Smooth muscle cell (in vitro differentiated cells): Measurements from ENCODE around the gene CPAMD8. TPM values are rescaled to one million over a fixed set of nuclear protein-coding genes. Genes with fewer than 3 reads are reported as not detected.

Experiments used
- DNase-seq: peaks from one replicate; lab custom pipeline; 2025; ENCODE audit not compliant: unreplicated experiment; lab: John Stamatoyannopoulos, UW
- H2AFZ ChIP-seq: fragments of 200-600 bp; sonication (generic); 2 replicates; pipeline ENCODE4 v1.6.0; 2016; ENCODE audit warnings: antibody characterized with exemption, low read depth, mild to moderate bottlenecking
- H3F3A ChIP-seq: fragments of 200-600 bp; sonication (generic); 2 replicates; pipeline ENCODE4 v1.6.0; 2017; ENCODE audit warnings: antibody characterized with exemption, low read depth
- H3K27ac ChIP-seq: fragments of 200-600 bp; sonication (generic); 2 replicates; pipeline ENCODE4 v1.5.1; 2016; ENCODE audit warnings: low read depth, mild to moderate bottlenecking
- H3K27me3 ChIP-seq: fragments of 200-600 bp; sonication (generic); 2 replicates; pipeline ENCODE4 v1.6.1; 2016; ENCODE audit warnings: low read depth, mild to moderate bottlenecking
- H3K36me3 ChIP-seq: fragments of 200-600 bp; sonication (generic); 2 replicates; pipeline ENCODE4 v1.5.1; 2016; ENCODE audit warnings: low read depth
- H3K4me1 ChIP-seq: fragments of 200-600 bp; sonication (generic); 2 replicates; pipeline ENCODE4 v1.5.1; 2016; ENCODE audit warnings: low read depth
- H3K4me2 ChIP-seq: fragments of 200-600 bp; sonication (generic); 2 replicates; pipeline ENCODE4 v1.6.0; 2016; ENCODE audit warnings: mild to moderate bottlenecking
- H3K4me3 ChIP-seq: fragments of 200-600 bp; sonication (generic); 2 replicates; pipeline ENCODE4 v1.5.1; 2016; ENCODE audit warnings: mild to moderate bottlenecking
- H3K79me2 ChIP-seq: fragments of 200-600 bp; sonication (generic); 2 replicates; pipeline ENCODE4 v1.6.0; 2016; ENCODE audit warnings: low read depth, mild to moderate bottlenecking
- H3K9ac ChIP-seq: fragments of 200-600 bp; sonication (generic); 2 replicates; pipeline ENCODE4 v1.6.0; 2016; ENCODE audit warnings: low read depth
- H3K9me3 ChIP-seq: fragments of 200-600 bp; sonication (generic); replicated peaks from 2 replicates; pipeline ENCODE4 v1.5.1; 2016; ENCODE audit warnings: low read depth
- H4K20me1 ChIP-seq: fragments of 200-600 bp; sonication (generic); 2 replicates; pipeline ENCODE4 v1.6.0; 2016; ENCODE audit warnings: low read depth
- CTCF ChIP-seq: fragments of 200-600 bp; sonication (generic); IDR thresholded peaks from 2 replicates; pipeline ENCODE4 v1.5.1; 2017; ENCODE audit warnings: borderline replicate concordance, mild to moderate bottlenecking, antibody characterized with exemption; ENCODE audit not compliant: insufficient read depth, poor library complexity, severe bottlenecking
- whole genome bisulfite sequencing: methylation state at CpG from one replicate; pipeline ENCODE4 v1.1.7; 2016; ENCODE audit warnings: low lambda C conversion rate; 5-methylcytosine and 5-hydroxymethylcytosine counted together
- polyA plus RNA-seq: library from polyadenylated mRNA; unstranded; fragments of >200 nt; fragmentation: Nextera tagmentation; extraction: Ambion mirVana; gene quantifications from 2 replicates; pipeline ENCODE4 v1.2.1, GENCODE V29; 2016
- total RNA-seq: library from RNA; depleted of rRNA; stranded (reverse); fragments of >200 nt; gene quantifications from 2 replicates; pipeline ENCODE4 v1.2.3, GENCODE V29; 2014

CPAMD8 gene
- 0.81 and 2.6 TPM in 2 replicates for total RNA-seq
- 6.9 and 9.4 TPM in 2 replicates for polyA plus RNA-seq

GRCh38 chr19:17026706-17027534 lies at the start of gene CPAMD8:
Gene CPAMD8 (minus strand): TSS chr19:17026810. CDS start chr19:17026642, 168 bp downstream.
- H3F3A ChIP-seq = no peaks in the 10 kb centered on the region
- peak within 1 kb of the TSS; percentile 86 for H3K4me2 ChIP-seq
- no peaks in the 10 kb centered on the region for H4K20me1 ChIP-seq
- no peak within 1 kb of the TSS for H3K9ac ChIP-seq
- no peak for TF ChIP-seq CTCF
- peaks cover 34% of the 10 kb centered on the region for H3K27me3 ChIP-seq
- peaks cover 9% of the 10 kb centered on the region for H3K4me1 ChIP-seq
- no peaks in the 10 kb centered on the region for H3K79me2 ChIP-seq
- no peak within 1 kb of the TSS for H3K27ac ChIP-seq
- DNase-seq = no peak
- WGBS = 40% methylated on average over 1 of the region's 67 CpGs
- H3K36me3 ChIP-seq = no peaks in the 10 kb centered on the region
- peak within 1 kb of the TSS; percentile 52 for H3K4me3 ChIP-seq
- no peak within 1 kb of the TSS for H2AFZ ChIP-seq
- H3K9me3 ChIP-seq = no peaks in the 10 kb centered on the region

- Histone ChIP-seq H3K9ac (peak overlapping the region; percentile 91), H3K27ac (peak overlapping the region; percentile 98), H3K36me3 (no peaks in the 10 kb centered on the region), H3K4me1 (peaks cover 31% of the 10 kb centered on the region), H3K27me3 (no peaks in the 10 kb centered on the region), H2AFZ (no peak overlapping the region), H3K4me3 (peak overlapping the region; percentile 94), H3K9me3 (no peaks in the 10 kb centered on the region), H4K20me1 (peaks cover 42% of the 10 kb centered on the region), H3K79me2 (peaks cover 58% of the 10 kb centered on the region), H3F3A (peaks cover 18% of the 10 kb centered on the region), H3K4me2 (peak overlapping the region; percentile 94)
- TF ChIP-seq CTCF = no peak
- under 1% methylated on average over 24 of the region's 43 CpGs for WGBS
- DNase-seq = peak; percentile 62
These were observed 49.4 kb upstream of the CPAMD8 start for GRCh38 chr19:17075864-17076542.

- under 1% methylated on average over 60 of the region's 103 CpGs for WGBS
- Histone ChIP-seq H3K9me3 (no peaks in the 10 kb centered on the region), H3F3A (peaks cover 11% of the 10 kb centered on the region), H3K36me3 (no peaks in the 10 kb centered on the region), H4K20me1 (peaks cover 34% of the 10 kb centered on the region), H3K79me2 (peaks cover 50% of the 10 kb centered on the region), H3K9ac (peak within 1 kb of the TSS; percentile 91), H3K4me1 (peaks cover 31% of the 10 kb centered on the region), H3K4me2 (peak within 1 kb of the TSS; percentile 94), H3K27ac (peak within 1 kb of the TSS; percentile 98), H3K4me3 (peak within 1 kb of the TSS; percentile 94), H2AFZ (peak within 1 kb of the TSS; percentile 69), H3K27me3 (no peaks in the 10 kb centered on the region)
- TF ChIP-seq CTCF = no peak
- DNase-seq = peak; percentile 94
These were observed 48.6 kb upstream of the CPAMD8 start, which contains the start of the genes HAUS8 and MYO9B for GRCh38 chr19:17075035-17075863. Gene HAUS8 (minus strand): TSS chr19:17075452. CDS start chr19:17075422, 30 bp downstream. Gene MYO9B (plus strand): TSS chr19:17075777. CDS start chr19:17101718, 25,941 bp downstream.
